Tibial nerve (tissue), 4 donors: Measurements from ENCODE around the gene CPT1B.

Experiments used
- CTCF ChIP-seq, 5 experiments: fragments of 200-600 bp in 3 of 5; fragments of 450-650 bp in 2 of 5; sonication (generic) in 3 of 5; IDR thresholded peaks; one replicate each; pipeline ENCODE4 v1.5.1; 2016 to 2019; ENCODE audit warnings: antibody characterized with exemption in 5 of 5, mild to moderate bottlenecking in 3 of 5, moderate library complexity in 2 of 5
- EP300 ChIP-seq, 2 donors: sonication (generic); formaldehyde crosslinking; IDR thresholded peaks; one replicate each; pipeline ENCODE4 v1.6.1; 2017; ENCODE audit warnings: antibody characterized with exemption in 2 of 2, mild to moderate bottlenecking in 1 of 2

DNA sequence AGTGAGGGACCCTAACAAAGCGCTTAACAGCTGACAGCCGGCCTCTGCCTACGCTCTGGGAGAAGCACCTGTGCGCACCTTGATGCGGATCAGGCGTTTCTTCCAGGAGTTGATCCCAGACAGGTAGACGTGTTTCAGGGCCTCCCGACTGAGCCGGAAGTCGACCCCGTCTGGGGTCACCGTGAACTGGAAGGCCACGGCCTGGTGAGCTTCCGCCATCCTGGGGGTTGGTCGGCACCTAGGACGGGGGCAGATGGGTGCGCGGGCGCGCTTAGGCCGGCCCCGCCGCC, 585 bp downstream of the CPT1B start:
- TF ChIP-seq CTCF (IDR thresholded peaks at IDR 0.05) (no peak), EP300 (IDR thresholded peaks at IDR 0.05) (no peak)
